MM.1S (cell line): Measurements from ENCODE around the gene STK17A.
"Not testable (repeated sequence)": the region's sequence is repeated elsewhere in the genome, so short reads cannot be mapped to it uniquely, and the experiment has no call there.

Experiments
- DNase-seq: peaks from one replicate; pipeline ENCODE4 v3.0.0-alpha.2; 2015
- H2AFZ ChIP-seq: fragments of 300-600 bp; sonication (generic); 2 replicates; pipeline ENCODE4 v1.6.0; 2016; ENCODE audit warnings: antibody characterized with exemption, low read length
- H3F3A ChIP-seq: fragments of 300-600 bp; sonication (generic); 2 replicates; pipeline ENCODE4 v1.6.1; 2016; ENCODE audit warnings: mild to moderate bottlenecking, antibody characterized with exemption, low read length, moderate library complexity, mixed read lengths; ENCODE audit not compliant: insufficient read depth
- H3K27ac ChIP-seq: fragments of 300-600 bp; sonication (generic); 2 replicates; pipeline ENCODE4 v1.5.1; 2016; ENCODE audit warnings: mild to moderate bottlenecking, low read length
- H3K27me3 ChIP-seq: fragments of 300-600 bp; sonication (generic); replicated peaks from 2 replicates; pipeline ENCODE4 v1.6.0; 2016; ENCODE audit warnings: low read length; ENCODE audit not compliant: insufficient read depth
- H3K36me3 ChIP-seq: fragments of 300-600 bp; sonication (generic); replicated peaks from 2 replicates; pipeline ENCODE4 v1.6.1; 2016; ENCODE audit warnings: mild to moderate bottlenecking, low read length, mixed read lengths; ENCODE audit not compliant: insufficient read depth
- H3K4me1 ChIP-seq: fragments of 300-600 bp; sonication (generic); 2 replicates; pipeline ENCODE4 v1.6.1; 2016; ENCODE audit warnings: low read length, mixed read lengths
- H3K4me2 ChIP-seq: fragments of 300-600 bp; sonication (generic); 2 replicates; pipeline ENCODE4 v1.6.0; 2016; ENCODE audit warnings: low read depth, low read length
- H3K4me3 ChIP-seq: fragments of 300-600 bp; sonication (generic); 2 replicates; pipeline ENCODE4 v1.5.1; 2016; ENCODE audit warnings: low read length, mixed read lengths
- H3K79me2 ChIP-seq: fragments of 300-600 bp; sonication (generic); 2 replicates; pipeline ENCODE4 v1.6.1; 2016; ENCODE audit warnings: mixed run types, low read length, mixed read lengths
- H3K9ac ChIP-seq: fragments of 300-600 bp; sonication (generic); 2 replicates; pipeline ENCODE4 v1.6.1; 2016; ENCODE audit warnings: low read length, mixed read lengths
- H3K9me2 ChIP-seq: fragments of 300-600 bp; sonication (generic); replicated peaks from 2 replicates; pipeline ENCODE4 v1.6.1; 2016; ENCODE audit warnings: mild to moderate bottlenecking, low read length, mixed read lengths; ENCODE audit not compliant: insufficient read depth
- H3K9me3 ChIP-seq: fragments of 300-600 bp; sonication (generic); replicated peaks from 2 replicates; pipeline ENCODE4 v1.6.1; 2016; ENCODE audit warnings: mild to moderate bottlenecking, low read length, mixed read lengths; ENCODE audit not compliant: insufficient read depth
- H4K20me1 ChIP-seq: fragments of 300-600 bp; sonication (generic); 2 replicates; pipeline ENCODE4 v1.6.1; 2016; ENCODE audit warnings: mild to moderate bottlenecking, low read length, moderate library complexity, mixed read lengths; ENCODE audit not compliant: insufficient read depth
- EZH2 ChIP-seq: fragments of 300-600 bp; sonication (generic); optimal IDR thresholded peaks from 2 replicates; pipeline ENCODE3; 2017; ENCODE audit warnings: low read depth, mild to moderate bottlenecking, antibody characterized with exemption, low read length, mixed read lengths
- EZH2phosphoT487 ChIP-seq: fragments of 300-600 bp; sonication (generic); IDR thresholded peaks from 2 replicates; pipeline ENCODE4 v1.6.1; 2018; ENCODE audit warnings: antibody characterized with exemption, low read length
- TF ChIP-seq, protein P1 (sequence below): fragments of 300-600 bp; sonication (generic); IDR thresholded peaks from 2 replicates; pipeline ENCODE4 v1.5.1; 2016; ENCODE audit warnings: antibody characterized with exemption, low read length, mixed read lengths

The STK17A gene

DNA sequence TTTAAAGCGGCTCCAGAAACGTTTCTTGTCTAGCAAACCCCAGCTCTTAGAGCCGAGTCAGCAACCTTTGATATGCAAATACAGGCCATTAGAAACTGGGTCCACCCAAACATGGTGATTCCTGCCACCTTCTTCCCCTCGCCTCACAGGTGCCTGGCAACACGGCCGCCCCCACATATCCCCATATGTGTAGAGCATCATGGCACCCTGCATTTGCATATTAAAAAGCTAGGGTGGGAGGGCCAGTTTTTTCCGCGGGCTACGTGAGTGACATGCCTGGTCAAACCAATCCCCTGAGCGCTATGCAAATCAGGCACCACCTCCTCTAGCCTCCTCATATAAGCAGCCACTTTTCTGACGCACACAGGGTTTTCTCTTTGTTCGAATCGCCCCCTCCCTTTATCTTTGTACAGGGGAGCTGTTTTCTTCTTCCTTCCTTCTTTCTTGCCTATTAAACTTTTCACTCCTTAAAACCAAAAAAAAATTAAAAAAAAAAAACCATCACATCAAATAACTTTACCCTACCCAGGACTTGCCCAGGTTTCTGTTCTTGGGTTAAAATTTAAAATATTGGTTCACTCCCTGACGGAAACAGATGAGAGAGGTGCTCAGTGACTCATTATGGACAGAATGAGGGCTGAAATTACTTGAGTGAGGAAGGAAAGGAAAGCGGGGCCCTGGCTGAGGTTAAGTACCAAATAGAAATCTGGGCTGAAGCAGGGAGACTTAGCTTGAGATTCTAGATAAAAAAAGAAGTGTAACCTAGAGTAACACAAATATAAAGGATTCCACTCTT, 86.6 kb downstream of the STK17A start:
- H3K4me1 ChIP-seq: no peaks in the 10 kb centered on the region
- DNase-seq: no peak
- H3K27me3 ChIP-seq: no peaks in the 10 kb centered on the region
- H3K79me2 ChIP-seq: peaks cover 97% of the 10 kb centered on the region
- no peaks in the 10 kb centered on the region for H4K20me1 ChIP-seq
- H3K36me3 ChIP-seq: no peaks in the 10 kb centered on the region
- no peak overlapping the region for H2AFZ ChIP-seq
- H3F3A ChIP-seq: no peaks in the 10 kb centered on the region
- H3K9me2 ChIP-seq: no peaks in the 10 kb centered on the region
- no peak overlapping the region for H3K4me2 ChIP-seq
- H3K9me3 ChIP-seq: no peaks in the 10 kb centered on the region
- no peak overlapping the region for H3K4me3 ChIP-seq
- no peak for TF ChIP-seq EZH2
- no peak for TF ChIP-seq EZH2phosphoT487
- TF ChIP-seq, protein P1, sequence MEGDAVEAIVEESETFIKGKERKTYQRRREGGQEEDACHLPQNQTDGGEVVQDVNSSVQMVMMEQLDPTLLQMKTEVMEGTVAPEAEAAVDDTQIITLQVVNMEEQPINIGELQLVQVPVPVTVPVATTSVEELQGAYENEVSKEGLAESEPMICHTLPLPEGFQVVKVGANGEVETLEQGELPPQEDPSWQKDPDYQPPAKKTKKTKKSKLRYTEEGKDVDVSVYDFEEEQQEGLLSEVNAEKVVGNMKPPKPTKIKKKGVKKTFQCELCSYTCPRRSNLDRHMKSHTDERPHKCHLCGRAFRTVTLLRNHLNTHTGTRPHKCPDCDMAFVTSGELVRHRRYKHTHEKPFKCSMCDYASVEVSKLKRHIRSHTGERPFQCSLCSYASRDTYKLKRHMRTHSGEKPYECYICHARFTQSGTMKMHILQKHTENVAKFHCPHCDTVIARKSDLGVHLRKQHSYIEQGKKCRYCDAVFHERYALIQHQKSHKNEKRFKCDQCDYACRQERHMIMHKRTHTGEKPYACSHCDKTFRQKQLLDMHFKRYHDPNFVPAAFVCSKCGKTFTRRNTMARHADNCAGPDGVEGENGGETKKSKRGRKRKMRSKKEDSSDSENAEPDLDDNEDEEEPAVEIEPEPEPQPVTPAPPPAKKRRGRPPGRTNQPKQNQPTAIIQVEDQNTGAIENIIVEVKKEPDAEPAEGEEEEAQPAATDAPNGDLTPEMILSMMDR: no peak
- H3K27ac ChIP-seq: no peak overlapping the region
- no peak overlapping the region for H3K9ac ChIP-seq

DNA sequence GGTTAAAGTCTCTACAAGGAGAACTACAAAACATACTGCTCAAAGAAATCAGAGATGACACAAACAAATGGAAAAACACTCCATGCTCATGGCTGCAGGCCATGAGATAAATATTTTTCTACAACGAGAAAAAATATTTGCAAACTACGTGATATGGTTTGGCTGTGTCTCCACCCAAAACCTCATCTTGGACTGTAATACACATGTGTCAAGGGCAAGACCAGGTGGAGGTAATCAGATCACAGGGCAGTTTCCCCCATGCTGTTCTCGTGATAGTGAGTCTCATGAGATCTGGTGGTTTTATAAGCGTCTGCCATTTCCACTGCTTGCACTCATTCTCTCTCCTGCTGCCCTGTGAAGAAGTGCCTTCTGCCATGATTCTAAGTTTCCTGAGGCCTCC, 88.6 kb downstream of the STK17A start:
- Histone ChIP-seq H3K79me2 (peaks cover 93% of the 10 kb centered on the region), H3K36me3 (no peaks in the 10 kb centered on the region), H4K20me1 (no peaks in the 10 kb centered on the region), H3K4me1 (no peaks in the 10 kb centered on the region), H3K9me2 (no peaks in the 10 kb centered on the region), H3K27me3 (no peaks in the 10 kb centered on the region), H3F3A (no peaks in the 10 kb centered on the region), H3K4me2 (no peak overlapping the region), H3K9me3 (no peaks in the 10 kb centered on the region), H3K9ac (no peak overlapping the region), H2AFZ (no peak overlapping the region), H3K27ac (no peak overlapping the region), H3K4me3 (no peak overlapping the region)
- no peak for DNase-seq
- TF ChIP-seq EZH2phosphoT487: no peak
- no peak for TF ChIP-seq EZH2
- TF ChIP-seq, protein P1: no peak

DNA sequence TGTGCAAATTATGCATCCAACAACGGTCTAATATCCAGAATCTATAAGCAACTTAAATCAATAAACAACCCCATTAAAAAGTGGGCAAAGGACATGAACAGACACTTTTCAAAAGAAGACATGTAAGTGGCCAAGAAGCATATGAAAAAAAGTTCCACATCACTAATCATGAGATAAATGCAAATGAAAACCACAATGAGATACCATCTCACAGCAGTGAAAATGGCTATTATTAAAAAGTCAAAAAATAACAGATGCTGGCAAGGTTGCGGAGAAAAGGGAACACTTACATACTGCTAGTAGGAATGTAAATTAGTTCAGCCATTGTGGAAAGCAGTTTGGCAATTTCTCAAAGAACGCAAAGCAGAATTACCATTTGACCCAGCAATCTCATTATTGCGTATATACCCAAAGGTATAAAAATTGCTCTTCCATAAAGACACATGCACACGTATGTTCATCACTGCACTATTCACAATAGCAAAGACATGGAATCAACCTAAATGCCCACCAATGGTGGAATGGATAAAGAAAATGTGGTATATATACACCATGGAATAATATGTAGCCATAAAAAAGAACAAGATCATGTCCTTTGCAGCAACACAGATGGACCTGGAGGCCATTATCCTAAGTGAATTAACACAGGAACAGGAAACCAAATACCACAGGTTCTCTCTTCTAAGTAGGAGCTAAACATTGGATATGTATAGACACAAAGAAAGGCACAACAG, 90.5 kb downstream of the STK17A start:
- H3K27ac ChIP-seq, H3K4me2 ChIP-seq, H3K4me1 ChIP-seq, H3K4me3 ChIP-seq, H3K27me3 ChIP-seq, H3K9ac ChIP-seq, DNase-seq, H3K9me3 ChIP-seq, H3F3A ChIP-seq, H3K9me2 ChIP-seq, H3K36me3 ChIP-seq, H2AFZ ChIP-seq, H4K20me1 ChIP-seq: not testable (repeated sequence)
- peaks cover 94% of the 10 kb centered on the region for H3K79me2 ChIP-seq
